Measurements from ENCODE around the gene DLGAP1.

- TF ChIP-seq POLR2AphosphoS5 (IDR thresholded peaks at IDR 0.05; ENCODE audit: low read depth, low read length) (no peak), CHD2 (IDR thresholded peaks at IDR 0.05; ENCODE audit: low read length, partially characterized antibody) (no peak), NRF1 (IDR thresholded peaks at IDR 0.05; ENCODE audit: low read depth, low read length) (no peak), RCOR1 (IDR thresholded peaks at IDR 0.05; ENCODE audit: low read length) (no peak), TAF1 (IDR thresholded peaks at IDR 0.05; ENCODE audit: borderline replicate concordance, low read depth, low read length) (no peak), FOXM1 (IDR thresholded peaks at IDR 0.05; ENCODE audit: low read depth) (no peak), EZH2phosphoT487 (IDR thresholded peaks at IDR 0.05; ENCODE audit: borderline replicate concordance, low read depth) (no peak)
- TF ChIP-seq, protein P1, sequence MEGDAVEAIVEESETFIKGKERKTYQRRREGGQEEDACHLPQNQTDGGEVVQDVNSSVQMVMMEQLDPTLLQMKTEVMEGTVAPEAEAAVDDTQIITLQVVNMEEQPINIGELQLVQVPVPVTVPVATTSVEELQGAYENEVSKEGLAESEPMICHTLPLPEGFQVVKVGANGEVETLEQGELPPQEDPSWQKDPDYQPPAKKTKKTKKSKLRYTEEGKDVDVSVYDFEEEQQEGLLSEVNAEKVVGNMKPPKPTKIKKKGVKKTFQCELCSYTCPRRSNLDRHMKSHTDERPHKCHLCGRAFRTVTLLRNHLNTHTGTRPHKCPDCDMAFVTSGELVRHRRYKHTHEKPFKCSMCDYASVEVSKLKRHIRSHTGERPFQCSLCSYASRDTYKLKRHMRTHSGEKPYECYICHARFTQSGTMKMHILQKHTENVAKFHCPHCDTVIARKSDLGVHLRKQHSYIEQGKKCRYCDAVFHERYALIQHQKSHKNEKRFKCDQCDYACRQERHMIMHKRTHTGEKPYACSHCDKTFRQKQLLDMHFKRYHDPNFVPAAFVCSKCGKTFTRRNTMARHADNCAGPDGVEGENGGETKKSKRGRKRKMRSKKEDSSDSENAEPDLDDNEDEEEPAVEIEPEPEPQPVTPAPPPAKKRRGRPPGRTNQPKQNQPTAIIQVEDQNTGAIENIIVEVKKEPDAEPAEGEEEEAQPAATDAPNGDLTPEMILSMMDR (IDR thresholded peaks at IDR 0.05) = no peak
- TF ChIP-seq, protein P2, sequence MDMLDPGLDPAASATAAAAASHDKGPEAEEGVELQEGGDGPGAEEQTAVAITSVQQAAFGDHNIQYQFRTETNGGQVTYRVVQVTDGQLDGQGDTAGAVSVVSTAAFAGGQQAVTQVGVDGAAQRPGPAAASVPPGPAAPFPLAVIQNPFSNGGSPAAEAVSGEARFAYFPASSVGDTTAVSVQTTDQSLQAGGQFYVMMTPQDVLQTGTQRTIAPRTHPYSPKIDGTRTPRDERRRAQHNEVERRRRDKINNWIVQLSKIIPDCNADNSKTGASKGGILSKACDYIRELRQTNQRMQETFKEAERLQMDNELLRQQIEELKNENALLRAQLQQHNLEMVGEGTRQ (IDR thresholded peaks at IDR 0.05; ENCODE audit: borderline replicate concordance, low read depth, low read length) = no peak
Measured at GRCh38 chr18:3985664-3986063, 469.4 kb downstream of the DLGAP1 start.
